Stimulated activated CD8-positive, alpha-beta memory T cell treated with anti-CD3 and anti-CD28 coated beads, Interleukin-2, amount 100 ng/mL, for 48 hours (primary cell): ENCODE data around the gene CHMP2A.
"Not testable (repeated sequence)": the region's sequence is repeated elsewhere in the genome, so short reads cannot be mapped to it uniquely, and the experiment has no call there.

ENCODE experiments used
- DNase-seq, 2 donors: peaks; one replicate each; pipeline ENCODE4 v3.0.0-alpha.2; 2020; ENCODE audit warnings: low read depth in 2 of 2

CHMP2A gene

DNA sequence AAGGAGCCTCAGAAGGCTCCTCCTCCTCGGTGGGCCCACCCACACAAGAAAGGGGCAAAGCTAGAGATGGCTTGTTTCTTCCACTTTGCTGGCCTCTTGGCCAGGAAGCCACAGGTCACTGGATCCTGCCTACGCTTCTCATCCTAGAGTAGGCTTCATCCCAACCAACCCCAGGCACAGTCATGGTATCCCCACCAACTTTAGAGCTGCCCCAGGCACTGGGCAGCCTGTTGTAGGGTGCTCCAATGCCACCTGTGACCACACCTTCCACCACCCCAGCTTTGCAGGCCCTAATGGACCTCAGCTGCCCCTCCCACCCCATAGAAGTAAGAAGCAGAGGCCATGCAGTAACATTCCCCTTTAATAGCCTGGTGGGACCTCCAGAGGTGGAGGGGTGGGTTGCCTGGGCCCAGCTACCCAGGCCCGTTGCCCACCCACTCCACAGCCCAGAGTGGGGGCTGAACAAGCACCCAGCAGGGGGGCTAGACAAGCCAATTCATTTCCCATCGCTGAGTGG lies 522 bp upstream of the CHMP2A start:
- no peak for DNase-seq

DNA sequence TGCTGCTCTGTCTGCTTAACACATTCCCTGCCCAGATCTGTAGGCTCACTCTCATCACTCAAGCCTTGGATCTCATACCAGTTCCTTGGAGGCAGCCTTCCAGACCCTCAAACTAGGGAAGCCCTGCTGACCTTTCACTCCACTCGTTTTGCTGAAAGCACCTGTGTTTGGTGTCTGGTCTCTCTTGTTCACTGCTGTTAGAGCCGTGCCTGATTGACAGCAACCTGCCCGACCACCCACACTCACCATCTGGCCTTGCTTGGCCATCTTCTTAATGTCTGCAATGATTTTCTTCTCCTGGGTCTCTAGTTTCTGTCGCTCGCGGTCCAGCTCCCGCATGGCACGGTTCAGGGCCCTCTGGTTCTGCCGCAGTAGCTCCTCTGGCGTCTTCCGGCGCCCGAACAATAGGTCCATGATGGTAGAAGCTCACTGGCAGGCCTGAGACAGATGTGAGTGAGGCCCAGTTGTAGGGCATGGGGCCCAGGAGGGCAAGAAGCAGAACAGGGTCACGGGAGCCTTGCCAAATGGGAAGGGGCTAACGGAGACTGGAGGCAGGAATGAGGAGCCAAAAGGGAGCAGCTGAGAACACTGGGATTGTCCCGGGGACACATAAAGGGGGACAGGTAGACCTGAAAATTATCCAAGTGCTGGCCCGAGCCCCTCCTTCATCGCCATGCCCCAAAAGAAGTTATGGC lies 959 bp downstream of the CHMP2A start:
- no peak for DNase-seq

GRCh38 chr19:58552655-58553054 lies 2.2 kb downstream of the CHMP2A start:
- no peak for DNase-seq

GRCh38 chr19:58551577-58552471 lies 3.1 kb downstream of the CHMP2A start:
- DNase-seq = no peak

DNA sequence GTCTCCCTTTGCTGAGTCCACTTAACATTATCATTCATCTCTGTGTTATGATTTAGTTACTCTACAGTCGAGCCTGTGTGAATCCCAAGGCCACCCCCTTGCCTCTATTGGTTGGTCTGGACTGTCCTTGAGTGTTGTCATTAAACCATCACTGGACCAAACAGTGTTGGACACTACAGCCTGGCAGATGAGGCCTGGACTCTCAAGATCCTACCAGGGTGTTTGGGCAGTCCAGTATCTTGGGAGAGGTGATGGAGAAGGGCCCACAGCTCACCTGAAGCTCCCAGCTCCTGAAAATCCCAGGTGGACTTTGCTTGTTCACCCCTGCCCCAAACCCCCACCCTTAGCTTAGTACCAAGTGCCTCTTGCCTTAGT lies 3.8 kb downstream of the CHMP2A start:
- DNase-seq = no peak

- DNase-seq = no peak
Observed at GRCh38 chr19:58550362-58551122, 4.4 kb downstream of the CHMP2A start.

DNA sequence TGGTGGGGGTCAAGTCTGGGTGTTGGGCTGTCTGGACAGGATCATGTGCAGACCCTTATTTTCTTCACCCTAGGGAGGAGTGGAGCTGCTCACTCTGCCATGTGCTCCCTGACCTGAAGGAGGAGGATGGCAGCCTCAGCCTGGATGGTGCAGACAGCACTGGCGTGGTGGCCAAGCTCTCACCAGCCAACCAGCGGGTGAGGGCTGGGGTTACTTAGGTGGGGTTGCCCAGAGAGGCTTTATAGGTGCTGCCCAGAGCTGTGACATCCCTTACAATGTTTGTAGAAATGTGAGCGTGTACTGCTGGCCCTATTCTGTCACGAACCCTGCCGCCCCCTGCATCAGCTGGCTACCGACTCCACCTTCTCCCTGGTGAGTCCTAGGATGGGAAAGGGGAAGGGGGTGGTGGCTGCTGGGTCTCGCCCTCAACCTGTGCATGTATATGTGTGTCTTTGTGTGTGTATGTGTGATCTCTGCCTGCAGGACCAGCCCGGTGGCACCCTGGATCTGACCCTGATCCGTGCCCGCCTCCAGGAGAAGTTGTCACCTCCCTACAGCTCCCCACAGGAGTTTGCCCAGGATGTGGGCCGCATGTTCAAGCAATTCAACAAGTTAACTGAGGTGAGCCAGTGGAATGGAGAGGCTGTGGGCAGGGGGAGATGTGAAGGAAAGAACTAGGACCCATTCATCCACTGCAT lies 5.1 kb downstream of the CHMP2A start:
- no peak for DNase-seq

GRCh38 chr19:58548859-58549663 lies 5.8 kb downstream of the CHMP2A start:
- no peak for DNase-seq

DNA sequence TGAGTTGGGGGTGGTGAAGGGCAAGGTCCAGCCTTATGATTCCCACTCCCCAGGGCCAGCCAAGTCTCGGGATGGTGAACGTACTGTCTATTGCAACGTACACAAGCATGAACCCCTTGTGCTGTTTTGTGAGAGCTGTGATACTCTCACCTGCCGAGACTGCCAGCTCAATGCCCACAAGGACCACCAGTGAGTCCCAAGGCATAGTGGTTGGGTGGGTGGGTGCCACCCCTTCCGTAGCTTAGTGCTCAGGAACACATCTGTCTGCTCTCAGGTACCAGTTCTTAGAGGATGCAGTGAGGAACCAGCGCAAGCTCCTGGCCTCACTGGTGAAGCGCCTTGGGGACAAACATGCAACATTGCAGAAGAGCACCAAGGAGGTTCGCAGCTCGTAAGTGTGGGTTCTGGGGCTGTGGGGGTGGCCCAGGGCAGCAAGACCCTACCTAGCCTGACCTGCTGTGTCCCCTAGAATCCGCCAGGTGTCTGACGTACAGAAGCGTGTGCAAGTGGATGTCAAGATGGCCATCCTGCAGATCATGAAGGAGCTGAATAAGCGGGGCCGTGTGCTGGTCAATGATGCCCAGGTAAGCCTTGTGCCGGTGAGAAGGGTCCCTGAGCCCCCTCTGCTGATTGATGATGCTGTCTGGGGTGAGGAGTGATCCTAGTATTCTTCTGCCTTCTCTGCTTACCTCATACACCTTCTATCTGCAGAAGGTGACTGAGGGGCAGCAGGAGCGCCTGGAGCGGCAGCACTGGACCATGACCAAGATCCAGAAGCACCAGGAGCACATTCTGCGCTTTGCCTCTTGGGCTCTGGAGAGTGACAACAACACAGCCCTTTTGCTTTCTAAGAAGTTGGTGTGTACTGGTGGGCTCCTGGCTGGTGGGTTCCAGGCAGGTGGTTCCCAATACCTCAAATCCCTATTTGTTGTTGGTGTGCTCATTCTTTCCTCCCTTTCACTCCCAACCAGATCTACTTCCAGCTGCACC lies 7.3 kb downstream of the CHMP2A start:
- DNase-seq = no peak

GRCh38 chr19:58546019-58546530 lies 8.8 kb downstream of the CHMP2A start:
- no peak for DNase-seq

DNA sequence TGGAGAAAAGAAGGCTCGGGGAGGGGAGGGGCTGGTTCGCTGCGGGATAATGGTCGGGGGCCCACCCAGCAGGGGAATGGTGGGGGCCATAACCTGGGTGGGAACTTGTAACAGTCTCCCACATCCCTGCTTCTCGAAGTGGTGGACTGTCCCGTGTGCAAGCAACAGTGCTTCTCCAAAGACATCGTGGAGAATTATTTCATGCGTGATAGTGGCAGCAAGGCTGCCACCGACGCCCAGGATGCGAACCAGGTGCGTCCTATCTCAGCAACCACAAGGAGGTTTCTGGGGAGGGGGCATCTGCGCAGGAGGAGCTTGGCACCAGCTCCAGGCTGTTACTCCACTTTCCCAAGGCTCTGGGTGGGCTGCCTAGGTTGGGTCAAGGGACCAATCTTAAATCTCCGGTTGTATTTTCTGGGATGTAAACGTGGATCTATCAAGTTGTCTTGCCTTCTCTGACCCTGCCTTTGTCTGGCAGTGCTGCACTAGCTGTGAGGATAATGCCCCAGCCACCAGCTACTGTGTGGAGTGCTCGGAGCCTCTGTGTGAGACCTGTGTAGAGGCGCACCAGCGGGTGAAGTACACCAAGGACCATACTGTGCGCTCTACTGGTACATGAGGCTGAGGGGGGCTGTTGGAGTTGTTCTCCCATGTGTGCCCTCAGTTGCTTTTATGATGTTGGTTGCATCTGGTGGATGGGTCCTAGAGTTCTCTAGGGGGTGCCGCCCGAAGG lies 9.5 kb downstream of the CHMP2A start:
- no peak for DNase-seq

DNA sequence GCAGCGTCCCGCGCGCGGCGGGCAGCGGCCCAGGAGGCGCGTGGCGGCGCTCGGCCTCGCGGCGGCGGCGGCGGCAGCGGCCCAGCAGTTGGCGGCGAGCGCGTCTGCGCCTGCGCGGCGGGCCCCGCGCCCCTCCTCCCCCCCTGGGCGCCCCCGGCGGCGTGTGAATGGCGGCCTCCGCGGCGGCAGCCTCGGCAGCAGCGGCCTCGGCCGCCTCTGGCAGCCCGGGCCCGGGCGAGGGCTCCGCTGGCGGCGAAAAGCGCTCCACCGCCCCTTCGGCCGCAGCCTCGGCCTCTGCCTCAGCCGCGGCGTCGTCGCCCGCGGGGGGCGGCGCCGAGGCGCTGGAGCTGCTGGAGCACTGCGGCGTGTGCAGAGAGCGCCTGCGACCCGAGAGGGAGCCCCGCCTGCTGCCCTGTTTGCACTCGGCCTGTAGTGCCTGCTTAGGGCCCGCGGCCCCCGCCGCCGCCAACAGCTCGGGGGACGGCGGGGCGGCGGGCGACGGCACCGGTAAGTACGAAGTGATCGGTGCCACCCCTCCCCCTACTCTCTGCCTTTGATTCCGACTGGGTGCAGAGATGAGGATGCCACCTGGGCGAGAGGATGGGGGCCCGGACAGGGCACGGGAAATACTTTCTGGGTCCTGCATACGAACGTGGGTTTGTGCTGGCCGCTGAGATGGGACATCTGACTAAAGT lies 10.2 kb downstream of the CHMP2A start:
- DNase-seq = peak; percentile 52 to 61

GRCh38 chr19:58543826-58544590 lies 10.9 kb downstream of the CHMP2A start, which contains the start of gene TRIM28:
TSS of gene TRIM28 (plus strand) at chr19:58544064. CDS start at chr19:58544758, 694 bp downstream.
- peak; percentile 100 for DNase-seq

- DNase-seq = not testable (repeated sequence)
Observed at GRCh38 chr19:58542641-58543372, 12.1 kb downstream of the CHMP2A start.

- DNase-seq = not testable (repeated sequence)
Observed at GRCh38 chr19:58539169-58539559, 15.7 kb downstream of the CHMP2A start.
